Choroid plexus epithelial cell (primary cell): Measurements from ENCODE around the gene BID.

Experiments used
- DNase-seq: peaks from one replicate; pipeline ENCODE4 v3.0.0-alpha.2; 2010; ENCODE audit warnings: low read depth
- H3K4me3 ChIP-seq: 2 replicates; pipeline ENCODE4 v1.5.1; 2011; ENCODE audit warnings: low read depth, mild to moderate bottlenecking, control low read depth, low read length, moderate library complexity
- CTCF ChIP-seq: conservative IDR thresholded peaks from 2 replicates; pipeline ENCODE4 v1.5.1; 2011; ENCODE audit warnings: low read depth, mild to moderate bottlenecking, control low read depth, inconsistent platforms, low read length, moderate library complexity

Gene BID

GRCh38 chr22:17724241-17724640, 50.0 kb downstream of the BID start:
- DNase-seq, result peak; percentile 77
- TF ChIP-seq CTCF, result no peak
- H3K4me3 ChIP-seq, result no peak overlapping the region

- no peak overlapping the region for H3K4me3 ChIP-seq
- DNase-seq, result no peak
- no peak for TF ChIP-seq CTCF
These were observed 54.4 kb downstream of the BID start for GRCh38 chr22:17719911-17720310.

- no peak for TF ChIP-seq CTCF
- no peak overlapping the region for H3K4me3 ChIP-seq
These were observed 56.6 kb downstream of the BID start for GRCh38 chr22:17717708-17718107.

GRCh38 chr22:17716529-17716928, 57.7 kb downstream of the BID start:
- no peak for TF ChIP-seq CTCF
- DNase-seq, result no peak
- no peak overlapping the region for H3K4me3 ChIP-seq

More at GRCh38 chr22:17717708-17718107, 56.6 kb downstream of the BID start:
- DNase-seq, result peak; percentile 66

- peak; percentile 49 for DNase-seq
These were observed 61.8 kb downstream of the BID start for GRCh38 chr22:17712441-17712840.

GRCh38 chr22:17710023-17710422, 64.2 kb downstream of the BID start:
- no peak for TF ChIP-seq CTCF
- no peak for DNase-seq
- no peak overlapping the region for H3K4me3 ChIP-seq

More at GRCh38 chr22:17712441-17712840, 61.8 kb downstream of the BID start:
- no peak for TF ChIP-seq CTCF
- H3K4me3 ChIP-seq, result no peak overlapping the region

- DNase-seq, result peak; percentile 64
- TF ChIP-seq CTCF, result no peak
- peak overlapping the region; percentile 56 for H3K4me3 ChIP-seq
These were observed 66.7 kb downstream of the BID start for GRCh38 chr22:17707526-17707925.
